Activated naive CD4-positive, alpha-beta T cell treated with anti-CD3 and anti-CD28 coated beads, Interleukin-2, amount 50 U/mL, for 72 hours (primary cell): ENCODE results near the gene ZNF236. TPM values are rescaled to one million over a fixed set of nuclear protein-coding genes. Genes with fewer than 3 reads are reported as not detected.
"Not testable (repeated sequence)": the region's sequence is repeated elsewhere in the genome, so short reads cannot be mapped to it uniquely, and the experiment has no call there.

ENCODE experiments used
- ATAC-seq, 2 donors: fragments of 150-1000 bp; cut with Tn5 transposase; 2 replicates each; pipeline ENCODE4 v1.10.0; 2021; ENCODE audit warnings: mild to moderate bottlenecking in 2 of 2, moderate library complexity in 2 of 2
- DNase-seq, 2 donors: peaks; one replicate each; pipeline ENCODE4 v3.0.0; 2021 to 2022; ENCODE audit warnings: low spot score in 2 of 2
- H3K27ac Mint-ChIP-seq, 2 donors: one replicate each; pipeline ENCODE4 v1.8.0; 2022; ENCODE audit warnings: mild to moderate bottlenecking in 2 of 2, mixed read lengths in 2 of 2
- H3K36me3 Mint-ChIP-seq, 2 donors: one replicate each; pipeline ENCODE4 v1.8.0; 2022; ENCODE audit warnings: mixed read lengths in 2 of 2
- H3K9me3 Mint-ChIP-seq, 2 donors: one replicate each; pipeline ENCODE4 v1.8.0; 2022; ENCODE audit warnings: mixed read lengths in 2 of 2
- total RNA-seq, 2 donors: library from RNA; stranded (reverse); gene quantifications; one replicate each; pipeline ENCODE4 v1.2.3, GENCODE V29; 2022

Gene ZNF236
- total RNA-seq, 2 donors from 2014 or later, result 17.7 to 24.5 TPM

DNA sequence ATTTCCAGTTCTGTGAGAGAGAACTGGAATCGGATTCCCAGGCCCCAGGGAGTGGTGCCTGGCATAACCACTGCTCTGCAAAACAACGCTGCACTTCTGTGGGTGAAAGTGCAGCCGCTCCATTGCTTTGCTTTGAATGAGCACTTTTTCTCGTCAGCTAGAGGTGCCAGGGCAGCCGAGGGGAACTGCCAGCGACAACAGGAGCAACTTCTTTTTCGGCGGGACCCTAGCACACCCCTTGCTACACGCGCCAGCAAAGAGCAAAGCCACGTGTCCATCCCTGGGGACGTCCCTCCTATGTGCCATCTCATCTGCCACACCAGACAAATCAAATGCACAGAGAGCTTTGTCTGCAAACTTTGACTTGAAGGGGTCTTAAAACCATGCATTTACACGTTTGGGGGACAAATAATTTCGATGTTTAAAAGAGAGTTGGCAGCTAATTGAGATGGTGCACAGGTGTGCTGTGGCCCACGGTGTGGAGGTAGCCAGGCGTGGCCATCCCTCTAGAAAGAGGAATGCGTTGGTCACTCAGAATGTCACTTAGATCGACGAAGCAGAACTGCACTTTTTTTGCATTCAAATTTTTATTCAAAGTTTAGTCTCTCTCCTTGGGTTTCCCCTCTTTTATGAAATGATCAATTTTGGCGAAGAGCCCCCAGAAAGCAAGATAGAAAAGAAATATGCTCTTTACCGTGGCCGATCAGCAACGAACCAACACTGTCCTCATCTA, 158.5 kb downstream of the ZNF236 start:
- Mint-ChIP-seq H3K36me3 (no peaks in the 10 kb centered on the region), H3K27ac (peak overlapping the region in 1 of 2 donors; percentile 69), H3K9me3 (no peaks in the 10 kb centered on the region)
- no peak for DNase-seq
- ATAC-seq, result no peak

DNA sequence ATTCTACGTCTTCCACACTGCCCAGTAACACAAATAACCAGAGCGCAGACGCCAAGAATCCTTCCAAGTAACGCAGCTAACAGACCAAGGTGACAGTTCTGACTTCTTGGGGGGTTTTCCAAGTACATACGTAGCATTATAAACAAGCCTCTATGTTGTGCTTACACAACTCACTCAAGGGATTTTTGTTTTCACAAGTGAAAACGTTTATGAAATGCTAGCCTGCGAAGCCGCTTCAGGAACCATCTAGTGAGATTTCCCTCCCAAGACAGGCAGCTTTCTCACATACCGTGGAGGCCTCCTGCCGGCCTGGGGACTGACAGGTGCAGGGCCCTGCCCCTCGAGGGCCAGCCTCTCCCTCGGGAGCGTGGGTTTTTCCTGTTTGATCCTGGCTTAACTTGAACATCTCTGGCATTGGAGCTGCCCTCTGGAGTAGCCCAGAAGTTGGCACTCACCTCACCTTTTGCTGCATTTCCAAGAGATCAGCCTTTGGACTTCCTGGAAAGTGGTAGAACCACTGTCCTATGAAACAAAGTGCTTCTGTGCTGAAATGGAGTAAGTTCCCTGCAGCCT, 159.1 kb downstream of the ZNF236 start:
- ATAC-seq, result no peak
- DNase-seq, result no peak
- Mint-ChIP-seq H3K9me3 (no peaks in the 10 kb centered on the region), H3K36me3 (no peaks in the 10 kb centered on the region), H3K27ac (no peak overlapping the region)

DNA sequence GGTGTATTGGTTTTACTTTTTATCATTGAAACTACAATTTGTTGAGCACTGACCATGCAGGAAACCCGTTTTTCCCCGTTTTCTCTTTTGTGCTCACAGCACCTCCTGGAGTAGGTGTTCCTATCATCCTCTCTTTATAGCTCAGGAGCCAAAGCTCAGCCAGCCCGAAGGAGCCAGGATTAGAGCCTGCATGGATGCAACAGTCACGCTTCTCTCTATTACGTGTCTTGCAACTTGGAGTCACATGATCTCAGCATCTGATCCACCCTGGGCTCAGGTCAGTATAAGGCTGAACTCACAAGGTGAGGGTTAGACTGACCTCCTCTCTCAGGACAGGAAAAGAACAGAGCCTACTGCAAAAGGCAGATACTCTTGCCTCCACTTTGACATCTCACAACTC, 159.7 kb downstream of the ZNF236 start:
- H3K36me3 Mint-ChIP-seq, result no peaks in the 10 kb centered on the region
- no peak for DNase-seq
- ATAC-seq, result no peak
- no peak overlapping the region for H3K27ac Mint-ChIP-seq
- H3K9me3 Mint-ChIP-seq, result no peaks in the 10 kb centered on the region

GRCh38 chr18:76982841-76983583, 160.7 kb downstream of the ZNF236 start:
- Mint-ChIP-seq H3K9me3 (no peaks in the 10 kb centered on the region), H3K36me3 (no peaks in the 10 kb centered on the region), H3K27ac (no peak overlapping the region)
- ATAC-seq, result peak; percentile 95 to 99
- DNase-seq, result peak; percentile 81 to 92

DNA sequence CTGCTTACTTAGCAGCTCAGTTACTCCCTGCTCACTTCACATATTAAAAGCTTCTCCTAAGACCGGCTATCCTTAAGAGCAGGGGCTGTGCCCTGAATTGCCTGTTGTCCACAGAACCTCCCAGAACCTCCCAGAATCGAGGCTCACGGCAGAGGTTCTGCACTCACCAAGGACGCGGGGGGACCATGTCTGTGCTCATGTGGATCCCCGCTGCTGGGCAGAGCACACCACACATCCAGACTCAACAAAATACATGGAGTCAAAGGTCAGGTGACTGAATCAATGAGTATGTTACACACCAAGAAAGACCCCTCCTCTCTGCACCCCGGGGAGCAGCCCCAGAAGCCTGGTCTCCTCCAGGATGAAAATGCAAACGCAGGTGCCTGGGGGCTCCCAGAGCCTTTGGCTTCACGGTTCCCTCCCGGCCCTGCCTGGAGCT, 161.3 kb downstream of the ZNF236 start:
- no peak overlapping the region for H3K27ac Mint-ChIP-seq
- H3K36me3 Mint-ChIP-seq, result no peaks in the 10 kb centered on the region
- DNase-seq (no peak), ATAC-seq (peak; percentile 8 to 31)
- H3K9me3 Mint-ChIP-seq, result no peaks in the 10 kb centered on the region

DNA sequence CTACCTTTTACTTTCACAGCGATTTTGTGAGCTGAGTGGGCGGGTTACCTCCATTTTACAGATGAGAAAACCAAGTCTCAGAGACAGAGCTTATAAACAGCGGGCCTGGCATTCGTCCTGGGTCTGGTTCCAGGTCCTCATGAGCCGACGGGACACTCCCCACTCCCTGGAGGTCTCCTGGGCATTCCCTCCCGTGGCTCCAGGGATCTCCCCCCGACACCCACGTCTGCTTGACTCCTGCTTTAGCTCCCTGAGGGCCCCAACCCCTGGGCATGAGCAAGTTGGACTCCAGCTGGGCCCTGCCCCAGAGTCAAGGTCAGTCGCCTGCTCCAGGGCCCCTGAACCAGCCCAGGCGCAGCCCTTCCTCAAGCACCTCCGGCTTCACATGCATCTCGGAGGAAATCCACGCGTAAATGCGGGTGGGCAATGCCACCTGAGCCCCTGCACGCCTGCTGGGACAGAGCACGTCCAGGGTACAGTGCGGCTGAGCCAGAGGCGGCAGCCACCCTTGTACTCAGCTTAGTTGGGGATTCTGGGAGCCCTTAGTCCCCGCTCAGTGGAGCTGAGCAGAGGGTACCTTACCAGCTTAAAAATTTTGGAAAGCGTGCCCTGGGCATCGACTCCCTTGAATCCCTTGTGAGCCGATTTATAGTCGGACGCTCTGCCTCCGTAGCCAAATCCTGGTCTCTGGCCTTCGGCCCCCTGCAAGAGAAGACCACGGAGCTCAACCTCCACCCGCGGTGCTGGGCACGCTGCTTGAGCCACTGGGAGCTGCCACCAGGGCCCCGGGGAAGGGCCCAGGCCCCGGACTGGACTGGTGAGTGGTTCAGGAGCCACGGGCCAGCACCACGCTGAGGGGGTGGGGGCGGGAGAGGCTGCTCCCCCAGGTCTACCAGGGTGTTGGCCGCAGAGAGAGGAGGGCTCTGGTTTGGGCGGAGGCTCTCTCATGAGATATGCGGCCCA, 162.1 kb downstream of the ZNF236 start:
- no peaks in the 10 kb centered on the region for H3K9me3 Mint-ChIP-seq
- DNase-seq (no peak), ATAC-seq (no peak)
- H3K36me3 Mint-ChIP-seq, result no peaks in the 10 kb centered on the region
- no peak overlapping the region for H3K27ac Mint-ChIP-seq

DNA sequence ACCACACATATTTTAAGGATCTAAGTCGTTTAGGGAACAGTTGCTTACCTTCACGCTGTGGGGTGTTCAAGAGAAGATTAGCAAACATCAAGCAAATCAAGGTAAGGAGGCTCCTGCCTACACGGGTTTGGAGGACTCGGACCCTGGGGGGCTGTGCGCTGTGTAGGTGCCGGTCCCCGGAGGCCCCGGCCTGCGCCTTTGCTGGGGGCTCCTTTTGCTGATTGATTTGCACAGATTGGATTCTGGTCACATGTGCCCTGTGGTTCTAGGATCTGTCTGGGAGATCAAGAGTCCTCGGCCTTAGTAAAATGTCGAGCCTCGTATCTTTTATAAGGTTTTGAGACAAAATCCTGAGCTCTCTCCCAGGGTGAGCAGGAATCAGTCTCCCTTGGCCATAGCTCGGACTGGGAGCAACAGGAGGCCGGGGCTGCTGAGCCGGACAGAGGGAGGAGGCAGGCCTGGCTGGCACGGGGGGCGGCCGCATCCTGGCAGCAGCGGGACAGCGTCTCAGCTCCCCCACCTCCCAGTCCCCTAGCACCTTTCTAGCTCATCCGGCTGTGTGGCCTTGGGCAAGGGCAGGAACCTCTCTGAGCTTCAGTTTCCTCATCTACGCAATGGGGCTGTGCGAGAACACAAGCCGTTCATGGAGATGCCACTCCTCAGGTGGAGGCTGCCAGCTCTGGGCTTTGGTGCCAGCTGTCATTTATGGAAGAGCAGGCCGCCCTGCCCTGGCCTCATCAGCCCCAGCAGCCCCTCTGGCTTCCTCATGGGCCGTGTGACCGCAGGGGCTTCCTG, 163.0 kb downstream of the ZNF236 start:
- ATAC-seq, result no peak
- H3K36me3 Mint-ChIP-seq, result no peaks in the 10 kb centered on the region
- H3K9me3 Mint-ChIP-seq, result no peaks in the 10 kb centered on the region
- DNase-seq, result peak in 1 of 2 donors; percentile 43
- H3K27ac Mint-ChIP-seq, result peak overlapping the region in 1 of 2 donors; percentile 55

GRCh38 chr18:76985951-76986236, 163.5 kb downstream of the ZNF236 start:
- no peak for DNase-seq
- Mint-ChIP-seq H3K36me3 (no peaks in the 10 kb centered on the region), H3K27ac (peak overlapping the region in 1 of 2 donors; percentile 55), H3K9me3 (no peaks in the 10 kb centered on the region)
- no peak for ATAC-seq

- Mint-ChIP-seq H3K9me3 (no peaks in the 10 kb centered on the region), H3K36me3 (no peaks in the 10 kb centered on the region)
- no peak for ATAC-seq
Observed at GRCh38 chr18:76986406-76986805, 164.0 kb downstream of the ZNF236 start.

DNA sequence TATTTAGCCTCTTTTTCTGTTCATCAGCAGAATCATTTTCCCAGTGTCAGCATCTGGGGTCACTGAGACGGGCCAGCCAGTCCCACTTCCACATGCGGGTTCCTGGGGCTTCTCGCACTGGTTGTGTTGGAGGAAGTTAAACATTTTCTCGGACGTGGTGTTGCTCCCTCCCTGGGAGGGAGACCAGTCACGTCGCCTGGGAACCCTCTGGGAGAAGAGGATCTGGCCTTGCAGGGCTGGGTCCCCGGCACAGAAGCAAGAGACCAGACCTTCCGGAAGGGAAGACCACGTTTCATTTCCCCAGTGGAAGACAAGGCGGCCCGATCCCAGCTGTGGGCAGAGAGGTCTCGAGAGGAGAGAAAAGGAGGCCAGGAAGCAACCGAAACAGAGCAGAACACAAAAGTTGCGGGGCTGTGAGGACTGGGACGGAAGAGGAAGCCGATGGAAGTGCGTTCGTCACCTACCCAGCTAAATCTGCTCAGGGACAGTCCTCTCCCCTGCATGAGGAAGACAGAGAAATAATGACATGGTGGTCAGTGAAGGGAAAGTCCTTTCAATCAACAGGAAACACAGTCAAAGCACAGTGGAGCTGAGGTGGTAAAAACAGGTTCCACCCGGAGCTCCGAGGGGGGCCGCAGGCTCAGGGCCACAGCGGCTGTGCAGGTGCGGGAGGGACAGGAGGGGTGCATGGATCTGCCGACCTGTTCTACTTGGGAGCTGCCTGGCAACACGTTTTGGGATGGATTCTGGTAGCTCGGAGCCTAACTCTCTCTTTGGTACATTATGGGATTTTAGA, 165.9 kb downstream of the ZNF236 start:
- Mint-ChIP-seq H3K27ac (peak overlapping the region in 1 of 2 donors; percentile 57), H3K36me3 (no peaks in the 10 kb centered on the region), H3K9me3 (no peaks in the 10 kb centered on the region)
- no peak for ATAC-seq
- no peak for DNase-seq

More at GRCh38 chr18:76986406-76986805, 164.0 kb downstream of the ZNF236 start:
- no peak overlapping the region for H3K27ac Mint-ChIP-seq
- DNase-seq, result no peak

GRCh38 chr18:76988827-76989646, 166.7 kb downstream of the ZNF236 start:
- Mint-ChIP-seq H3K9me3 (no peaks in the 10 kb centered on the region), H3K36me3 (no peaks in the 10 kb centered on the region), H3K27ac (no peak overlapping the region)
- peak in 1 of 2 donors; percentile 16 for ATAC-seq
- no peak for DNase-seq

DNA sequence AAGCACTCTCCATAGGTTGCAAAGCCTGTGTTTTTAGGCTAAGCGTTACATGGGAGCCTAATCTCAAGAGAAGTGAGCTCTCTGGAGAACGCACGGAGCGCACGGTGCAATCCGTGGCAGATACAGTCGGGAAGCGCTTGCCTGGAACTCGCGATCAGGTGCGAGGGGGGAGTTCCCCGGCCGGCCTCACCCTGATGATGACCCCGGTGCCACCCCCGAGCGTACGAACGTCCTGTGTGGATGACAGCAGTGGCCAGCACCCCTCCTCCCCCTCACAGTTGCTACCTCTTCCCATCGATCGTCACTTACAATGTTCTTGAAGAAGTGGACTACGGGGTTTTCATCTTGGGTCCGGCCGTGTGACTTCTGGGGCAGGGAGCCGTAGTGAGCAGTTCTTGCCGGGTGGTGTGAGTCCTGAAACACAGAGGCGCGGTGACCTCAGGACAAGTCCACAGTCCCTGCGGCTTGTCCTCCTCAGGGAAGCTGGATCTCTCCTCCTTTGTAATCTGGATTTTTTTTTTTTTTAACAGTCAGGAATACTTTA, 167.4 kb downstream of the ZNF236 start:
- Mint-ChIP-seq H3K9me3 (no peaks in the 10 kb centered on the region), H3K27ac (no peak overlapping the region), H3K36me3 (no peaks in the 10 kb centered on the region)
- ATAC-seq (no peak), DNase-seq (no peak)

- not testable (repeated sequence) for H3K36me3 Mint-ChIP-seq
Observed at GRCh38 chr18:76990343-76991020, 168.1 kb downstream of the ZNF236 start.

More at GRCh38 chr18:76990343-76991020, 168.1 kb downstream of the ZNF236 start:
- H3K9me3 Mint-ChIP-seq, ATAC-seq, H3K27ac Mint-ChIP-seq, DNase-seq: not testable (repeated sequence)
